GM19238 (cell line): ENCODE data around the gene TEX54.

Experiments
- DNase-seq: peaks from one replicate; pipeline ENCODE4 v3.0.0; 2011; ENCODE audit warnings: low spot score; ENCODE audit not compliant: insufficient read length

TEX54 gene

GRCh38 chr11:62788991-62789390 lies 43.6 kb downstream of the TEX54 start:
- no peak for DNase-seq

- peak; percentile 93 for DNase-seq
Measured at GRCh38 chr11:62787005-62787759, 45.5 kb downstream of the TEX54 start, which contains the start of gene TMEM179B. TSS of gene TMEM179B (plus strand) at chr11:62787402. CDS start at chr11:62787432, 30 bp downstream.

GRCh38 chr11:62786318-62787004 lies 46.2 kb downstream of the TEX54 start:
- DNase-seq = peak; percentile 90

GRCh38 chr11:62782753-62783152 lies 49.9 kb downstream of the TEX54 start:
- no peak for DNase-seq
